Epidermal melanocyte (primary cell): ENCODE results near the gene GEN1.

Experiments used
- DNase-seq: peaks from one replicate; pipeline ENCODE4 v3.0.0; 2011; ENCODE audit warnings: low spot score; ENCODE audit not compliant: insufficient read length

Gene GEN1

GRCh38 chr2:17753803-17754663, at the start of gene GEN1, which contains the start of gene SMC6:
Gene GEN1, plus strand, starts transcription at chr2:17754138. Its CDS starts 5,806 bp downstream, at chr2:17759944.
Gene SMC6, minus strand, starts transcription at chr2:17753810. Its CDS starts 7,864 bp downstream, at chr2:17745946.
- peak; percentile 85 for DNase-seq

DNA sequence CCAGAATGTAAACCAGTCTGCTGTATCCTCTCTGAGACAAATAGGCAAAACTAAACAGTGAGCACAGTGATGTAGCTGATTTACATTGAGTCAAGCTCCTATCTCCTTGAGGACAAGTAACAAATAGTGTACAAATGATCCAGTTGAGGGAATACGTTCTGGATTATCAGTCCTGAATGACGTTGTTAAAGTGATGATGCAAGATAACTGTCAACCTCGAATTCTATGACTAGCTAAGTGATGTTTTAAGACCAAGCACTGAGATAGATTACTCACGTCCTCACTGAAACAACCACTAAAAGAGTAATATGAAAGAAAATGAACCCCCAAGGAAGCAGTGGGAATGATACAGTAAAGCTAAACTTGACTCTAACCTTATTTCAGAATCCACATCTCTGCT, 47.1 kb upstream of the GEN1 start:
- no peak for DNase-seq

GRCh38 chr2:17708501-17708900, 45.4 kb upstream of the GEN1 start:
- no peak for DNase-seq

DNA sequence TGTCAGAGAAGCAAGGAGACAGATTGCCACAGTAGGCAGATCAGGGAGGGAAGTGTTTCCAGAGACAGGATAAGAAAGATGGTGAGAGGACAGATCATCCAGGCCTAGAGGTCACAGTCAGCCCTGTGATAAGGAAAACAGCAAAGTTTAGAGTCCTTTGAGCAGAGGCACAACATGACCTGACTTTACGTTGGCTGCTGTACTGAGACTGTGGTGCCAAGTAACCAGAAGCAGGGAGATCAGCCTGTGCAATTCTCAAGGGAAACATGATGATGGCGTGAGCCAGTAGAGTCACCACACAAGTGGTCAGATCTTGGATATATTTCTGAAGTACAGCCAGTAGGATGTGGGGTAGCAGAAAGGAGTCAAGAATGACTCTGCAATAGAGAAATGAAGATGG, 44.0 kb upstream of the GEN1 start:
- DNase-seq: no peak

- no peak for DNase-seq
Measured at GRCh38 chr2:17710547-17711248, 43.2 kb upstream of the GEN1 start.

DNA sequence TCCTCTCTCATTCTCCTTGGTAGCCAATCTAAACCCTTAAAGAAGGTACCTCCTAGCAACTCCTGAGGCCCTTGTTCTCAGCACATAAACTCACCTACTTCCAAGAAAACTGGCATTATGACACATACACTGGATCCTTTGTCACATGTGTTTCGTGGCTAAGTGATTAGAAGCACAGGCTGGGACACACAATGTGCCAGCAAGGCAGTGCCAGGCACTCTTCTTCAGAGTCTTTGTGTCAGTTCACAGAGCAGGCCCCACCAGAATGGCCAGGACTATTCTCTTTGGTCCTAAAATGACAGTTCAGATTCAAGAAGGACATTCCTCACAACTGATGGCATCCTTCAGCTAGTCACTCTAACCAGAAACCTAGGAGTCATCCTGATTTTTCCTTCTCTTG, 40.6 kb upstream of the GEN1 start:
- DNase-seq: no peak

- no peak for DNase-seq
Measured at GRCh38 chr2:17717666-17718065, 36.3 kb upstream of the GEN1 start.

GRCh38 chr2:17718689-17719088, 35.2 kb upstream of the GEN1 start:
- no peak for DNase-seq

DNA sequence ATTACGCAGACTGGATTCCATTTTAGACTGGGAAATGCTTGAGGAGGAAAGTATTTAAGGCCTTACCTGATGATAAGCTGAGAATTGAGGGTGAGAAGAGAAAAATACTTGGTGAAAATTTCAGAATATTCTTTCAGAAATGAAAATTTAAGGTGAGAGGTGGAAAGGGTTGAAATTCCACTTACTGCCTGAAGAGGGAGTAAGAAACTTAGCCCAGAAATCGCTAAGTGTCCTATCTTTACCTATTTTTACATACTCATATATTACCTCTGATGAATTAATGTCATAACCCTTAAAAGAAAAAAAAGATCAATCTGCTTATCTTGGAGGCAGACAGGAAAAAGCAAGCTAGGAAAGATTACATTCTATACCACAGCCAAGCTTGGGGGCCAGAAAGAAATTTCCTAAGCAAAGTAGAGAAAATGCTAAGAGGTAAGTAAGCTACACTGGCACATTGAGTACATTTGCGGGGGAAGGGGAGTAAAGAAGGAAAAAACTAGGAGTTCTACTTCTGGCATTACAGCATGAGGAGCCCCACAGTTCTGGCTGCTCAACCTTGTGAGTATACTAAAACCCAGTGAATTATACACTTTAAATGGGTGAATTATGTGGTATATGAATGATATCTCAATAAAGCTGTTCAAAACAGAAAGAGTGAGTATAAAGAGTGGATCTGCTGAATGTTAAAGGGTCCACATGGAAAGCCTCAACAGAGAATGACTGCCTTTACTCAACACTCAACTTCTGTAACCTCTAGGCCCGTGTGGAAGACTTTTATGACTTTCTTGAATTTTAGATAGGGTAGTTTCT, 34.2 kb upstream of the GEN1 start:
- DNase-seq: no peak

GRCh38 chr2:17728210-17728609, 25.7 kb upstream of the GEN1 start:
- DNase-seq: no peak

DNA sequence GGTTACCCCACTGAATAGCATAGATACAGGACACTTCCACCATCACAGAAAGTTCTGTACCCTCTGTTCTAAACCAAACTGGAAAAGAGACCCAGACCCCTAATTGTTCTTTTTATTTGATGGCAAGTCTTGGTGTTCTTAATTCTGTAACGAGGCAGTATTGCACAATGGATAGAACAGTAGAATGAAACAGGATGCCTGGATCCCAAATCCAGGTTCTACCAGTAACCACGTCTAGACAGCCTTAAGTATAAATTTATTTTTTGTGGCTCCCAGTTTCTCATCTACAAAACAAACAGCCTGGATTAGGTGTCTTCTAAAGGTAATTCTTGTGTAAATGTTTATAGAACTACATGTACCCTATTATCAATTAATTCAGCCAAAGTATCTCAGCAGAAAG, 24.1 kb upstream of the GEN1 start:
- DNase-seq: no peak

DNA sequence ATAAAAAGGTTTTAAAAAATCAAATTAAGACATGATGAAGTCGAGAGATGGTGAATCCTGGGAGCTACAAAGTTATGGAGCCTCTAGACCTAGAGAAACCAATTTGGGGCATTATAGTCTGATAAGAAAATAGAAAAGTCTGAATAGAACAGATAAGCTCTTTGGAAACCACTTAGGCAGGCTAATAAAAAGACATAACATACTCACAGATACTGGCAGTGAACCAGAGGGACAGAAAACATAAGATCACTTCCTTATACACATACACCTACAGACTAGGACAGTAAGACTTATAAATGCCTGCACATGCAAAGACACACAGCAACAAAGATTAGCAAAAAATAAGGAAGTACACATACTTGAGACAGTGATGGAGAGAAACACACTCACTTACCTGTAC, 20.3 kb upstream of the GEN1 start:
- no peak for DNase-seq

GRCh38 chr2:17735864-17736263, 18.1 kb upstream of the GEN1 start:
- no peak for DNase-seq

- DNase-seq: no peak
Measured at GRCh38 chr2:17736989-17737388, 16.9 kb upstream of the GEN1 start.

GRCh38 chr2:17740203-17740602, 13.7 kb upstream of the GEN1 start:
- no peak for DNase-seq

DNA sequence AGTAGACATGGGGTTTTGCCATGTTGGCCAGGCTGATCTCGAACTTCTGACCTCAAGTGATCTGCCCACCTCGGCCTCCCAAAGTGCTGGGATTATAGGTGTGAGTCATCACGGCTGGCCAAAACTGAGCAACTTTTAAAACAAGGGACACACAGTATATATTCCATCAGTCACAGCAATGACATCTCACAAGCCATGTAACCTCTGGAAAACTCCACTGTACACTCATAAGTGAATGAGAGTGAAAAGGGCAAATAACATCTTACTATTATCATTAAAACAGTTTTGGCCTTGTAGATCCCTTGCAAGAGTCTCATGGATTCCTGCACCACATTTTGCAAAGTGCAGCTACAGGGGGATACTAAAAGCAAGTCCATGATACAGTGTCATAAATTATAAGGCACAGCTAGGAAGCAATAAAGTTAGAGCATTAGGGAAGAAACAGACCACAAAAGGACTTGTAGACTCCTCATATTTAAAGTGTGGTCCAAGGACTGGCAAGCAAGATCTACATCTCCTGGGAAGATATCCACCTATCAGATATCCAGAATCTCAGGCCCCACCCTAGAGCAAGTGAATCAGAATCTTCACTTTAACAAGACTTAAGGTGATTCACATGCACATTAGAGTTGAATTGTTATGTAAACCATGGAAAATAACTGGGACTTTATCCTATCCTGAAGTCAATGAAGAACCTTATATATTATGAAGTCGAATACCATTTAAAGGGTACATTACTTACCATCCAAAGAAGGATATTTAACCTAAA, 6.1 kb upstream of the GEN1 start:
- no peak for DNase-seq

DNA sequence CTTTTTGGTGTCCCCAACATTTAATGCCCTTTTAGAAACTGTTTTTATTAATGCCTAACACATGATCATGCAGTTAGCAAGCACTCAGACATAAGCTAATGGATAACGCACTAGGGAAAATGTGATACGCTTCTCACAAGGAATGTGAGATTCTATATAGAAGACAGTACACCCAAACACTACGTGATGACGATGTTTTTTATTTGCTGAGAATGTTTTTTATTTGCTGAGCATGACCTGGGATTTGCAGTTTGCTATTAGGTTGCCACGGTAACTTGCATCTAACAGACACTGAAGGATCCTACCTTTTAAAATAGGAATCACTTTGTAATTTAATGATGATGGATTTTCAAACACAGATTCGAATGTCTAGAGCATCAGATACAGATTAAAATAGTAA, 5.2 kb upstream of the GEN1 start:
- DNase-seq: no peak

DNA sequence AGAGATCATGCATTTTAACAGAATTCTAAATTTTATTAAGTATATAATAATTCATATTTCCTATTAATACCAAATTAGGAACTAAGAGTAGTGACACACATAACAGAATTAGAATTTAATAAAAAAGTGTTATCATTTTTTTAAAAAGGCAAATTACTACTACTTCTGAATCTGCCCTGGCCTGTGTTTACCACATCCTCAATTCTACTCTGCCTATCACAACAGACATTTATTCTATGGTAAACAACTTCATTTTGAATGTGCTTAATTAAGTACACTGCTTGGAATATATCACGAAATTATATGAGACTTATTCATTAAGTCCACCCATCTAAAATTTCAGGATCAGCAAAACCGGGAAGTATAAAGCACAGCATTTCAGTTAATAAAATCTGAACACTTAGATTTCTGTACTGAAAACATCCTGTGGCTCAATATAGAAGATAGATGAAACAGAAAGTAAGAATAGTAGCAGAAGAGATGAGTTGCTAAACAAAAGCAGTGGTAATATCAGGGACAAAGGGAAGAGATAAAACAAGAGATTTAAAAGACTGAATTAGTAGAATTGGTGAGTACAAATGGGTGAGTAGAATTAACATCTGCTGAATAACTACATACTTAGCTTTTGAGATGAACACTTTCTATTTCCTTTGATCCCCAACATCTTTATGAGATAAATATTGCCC, 4.0 kb upstream of the GEN1 start:
- DNase-seq: no peak

GRCh38 chr2:17752246-17752645, 1.7 kb upstream of the GEN1 start:
- no peak for DNase-seq
